Cerebellar cortex (tissue), 1 donor: ENCODE measurements around the gene CGB3.

Experiments
- DNase-seq: peaks from one replicate; pipeline ENCODE4 v3.0.0-alpha.2; 2015; ENCODE audit warnings: low spot score

CGB3 gene

DNA sequence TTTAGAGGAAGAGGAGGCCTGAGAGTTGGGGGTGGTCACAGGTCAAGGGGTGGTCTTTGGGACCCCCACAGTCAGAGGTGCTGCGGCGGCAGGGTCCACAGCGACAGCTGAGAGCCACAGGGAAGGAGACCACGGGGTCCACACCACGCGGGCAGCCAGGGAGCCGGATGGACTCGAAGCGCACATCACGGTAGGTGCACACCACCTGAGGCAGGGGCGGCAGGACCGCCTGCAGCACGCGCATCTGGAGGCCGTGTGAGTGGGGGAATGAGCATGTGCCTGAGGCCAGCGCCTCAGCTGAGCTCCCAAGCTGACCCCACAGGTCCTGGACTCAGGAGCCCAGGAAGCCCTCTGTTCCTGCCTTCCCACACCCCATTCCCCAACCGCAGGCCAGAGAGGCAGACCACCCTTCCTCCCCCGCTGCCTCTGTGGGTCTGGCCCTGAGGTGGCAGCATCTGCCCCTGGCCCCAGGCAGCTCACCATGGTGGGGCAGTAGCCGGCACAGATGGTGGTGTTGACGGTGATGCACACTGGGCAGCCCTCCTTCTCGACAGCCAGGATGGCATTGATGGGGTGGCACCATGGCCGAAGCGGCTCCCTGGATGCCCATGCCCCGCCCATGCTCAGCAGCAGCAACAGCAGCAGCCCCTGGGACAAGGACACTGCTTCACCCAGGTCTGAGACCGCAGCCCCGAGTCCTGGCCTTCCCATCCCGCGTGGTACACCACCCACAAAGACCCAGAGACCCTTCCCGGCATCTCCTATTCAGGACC is 7.9 kb downstream of the CGB3 start:
- no peak for DNase-seq

- DNase-seq, result no peak
These were observed 9.3 kb downstream of the CGB3 start for GRCh38 chr19:49014870-49015255.

DNA sequence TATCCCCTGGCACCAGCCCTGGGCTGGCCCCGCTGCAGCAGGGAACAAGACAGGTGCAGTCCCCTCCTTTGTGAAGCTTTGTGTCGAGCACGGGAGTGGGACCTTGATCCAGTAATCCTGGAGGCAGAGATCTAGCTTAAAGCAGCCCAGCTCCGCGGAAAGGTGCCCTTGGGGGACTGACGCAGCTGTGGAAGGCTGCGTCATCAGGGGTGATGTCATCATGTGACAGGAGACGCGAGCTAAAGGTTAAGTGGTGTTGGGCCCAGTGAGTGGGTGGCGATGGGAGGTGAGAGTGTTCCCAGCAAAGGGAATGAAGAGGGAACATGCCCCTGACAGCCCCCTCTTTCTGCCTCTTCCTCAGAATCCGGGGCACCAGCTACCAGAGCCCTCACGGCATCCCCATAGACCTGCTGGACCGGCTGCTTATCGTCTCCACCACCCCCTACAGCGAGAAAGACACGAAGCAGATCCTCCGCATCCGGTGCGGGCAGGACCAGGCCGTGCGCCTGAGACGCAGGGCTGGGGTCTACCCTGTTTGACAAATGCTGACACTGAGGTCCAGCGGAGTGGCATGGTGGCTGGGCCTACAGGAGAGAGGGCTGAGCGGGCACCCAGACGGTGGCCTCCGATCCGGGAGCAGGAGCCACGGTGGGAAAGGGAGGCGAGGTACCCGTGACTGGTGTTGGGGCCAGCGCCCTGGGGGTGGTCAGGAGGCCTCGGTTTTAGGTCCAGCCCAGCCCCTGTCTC is 9.8 kb downstream of the CGB3 start:
- no peak for DNase-seq

GRCh38 chr19:49011194-49011593 is 12.9 kb downstream of the CGB3 start:
- DNase-seq, result no peak

DNA sequence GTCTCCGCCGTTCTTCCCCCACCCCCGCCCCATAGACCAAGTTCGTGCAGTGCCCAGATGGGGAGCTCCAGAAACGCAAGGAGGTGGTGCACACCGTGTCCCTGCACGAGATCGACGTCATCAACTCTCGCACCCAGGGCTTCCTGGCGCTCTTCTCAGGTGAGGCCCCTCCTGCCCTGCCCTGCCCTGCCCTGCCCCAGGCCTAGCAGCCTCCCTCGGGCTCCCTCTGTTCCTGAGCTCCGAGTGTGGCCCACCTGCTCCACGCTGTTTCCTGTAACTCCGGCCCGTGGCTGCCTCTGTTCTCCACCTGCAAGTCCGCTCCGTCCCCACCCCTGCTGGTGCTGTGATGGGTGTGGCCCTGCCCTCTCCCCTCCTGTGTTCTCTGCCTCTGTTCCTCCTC is 13.7 kb downstream of the CGB3 start:
- DNase-seq, result no peak

- DNase-seq, result no peak
These were observed 14.3 kb downstream of the CGB3 start for GRCh38 chr19:49009828-49010227.

DNA sequence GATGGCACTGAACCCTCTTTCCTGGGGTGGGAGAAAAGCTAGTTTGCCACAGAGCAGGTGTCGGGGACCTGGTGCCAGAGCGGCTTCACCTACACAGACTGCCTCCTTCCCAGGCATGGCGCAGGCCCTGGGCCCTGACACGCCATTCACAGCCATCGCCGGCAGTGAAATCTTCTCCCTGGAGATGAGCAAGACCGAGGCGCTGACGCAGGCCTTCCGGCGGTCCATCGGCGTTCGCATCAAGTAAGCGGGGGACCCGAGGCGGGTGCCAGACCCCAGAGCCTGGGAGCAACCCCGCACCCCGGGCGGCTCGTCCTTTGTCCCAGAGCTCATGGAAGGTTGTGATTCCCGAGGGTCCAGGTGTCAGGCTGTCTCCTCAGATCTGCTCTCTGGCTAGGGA is 17.2 kb downstream of the CGB3 start:
- no peak for DNase-seq

GRCh38 chr19:49004964-49005614 is 19.0 kb downstream of the CGB3 start:
- DNase-seq, result no peak

DNA sequence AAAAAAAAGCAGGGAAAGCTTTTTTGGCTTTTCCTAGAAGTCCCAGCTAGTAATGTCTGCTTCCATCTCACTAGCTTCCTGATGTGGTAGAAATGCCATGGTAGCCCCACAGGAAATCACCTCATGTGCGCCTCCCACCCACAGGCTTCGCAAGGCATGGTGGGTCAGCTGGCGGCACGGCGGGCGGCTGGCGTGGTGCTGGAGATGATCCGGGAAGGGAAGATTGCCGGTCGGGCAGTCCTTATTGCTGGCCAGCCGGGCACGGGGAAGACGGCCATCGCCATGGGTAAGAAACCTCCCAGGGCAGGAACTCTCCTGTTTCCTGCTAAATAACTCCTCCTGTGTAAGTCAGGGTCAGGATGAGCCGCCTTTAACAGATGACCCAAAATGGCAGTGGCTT is 20.0 kb downstream of the CGB3 start:
- DNase-seq, result no peak

DNA sequence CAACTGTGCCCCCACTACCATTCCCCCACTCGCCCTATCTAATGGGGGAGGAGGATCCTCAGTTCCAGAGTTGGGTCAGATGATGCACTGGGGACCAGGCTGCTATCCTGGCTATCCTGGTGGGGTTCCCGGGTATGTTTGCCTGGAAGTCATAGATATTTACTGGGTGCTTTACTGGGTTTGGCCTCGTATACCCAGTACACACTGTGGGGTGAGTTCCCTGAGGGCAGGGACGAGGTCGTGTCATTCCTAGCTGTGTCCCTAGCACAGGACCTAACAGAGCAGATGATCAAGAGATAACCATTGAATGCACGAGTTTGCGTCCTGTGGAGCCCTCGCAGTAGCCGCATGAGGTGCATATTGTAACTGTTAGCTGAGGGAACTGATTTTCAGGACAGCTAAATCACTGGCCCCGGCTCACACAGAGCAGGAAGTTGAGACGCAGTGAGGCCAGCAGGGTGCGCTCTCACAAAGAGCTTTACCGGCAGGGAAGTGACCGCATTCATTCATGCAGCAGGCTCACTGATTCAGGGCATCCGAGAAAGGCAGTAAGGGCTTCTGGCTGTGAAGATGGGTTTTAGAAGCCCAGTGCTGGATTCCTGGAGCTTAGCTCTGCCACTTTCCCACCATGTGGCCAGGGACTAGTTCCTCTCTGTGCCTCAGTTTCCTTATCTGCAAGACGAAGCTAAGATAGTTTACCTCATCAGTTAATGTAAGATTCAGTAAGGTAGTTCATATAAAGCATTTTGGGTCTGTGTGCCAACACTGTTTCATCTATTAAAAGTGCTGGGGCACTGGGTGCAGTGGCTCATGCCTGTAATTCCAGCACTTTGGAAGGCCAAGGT is 24.4 kb downstream of the CGB3 start:
- DNase-seq, result peak; percentile 61

DNA sequence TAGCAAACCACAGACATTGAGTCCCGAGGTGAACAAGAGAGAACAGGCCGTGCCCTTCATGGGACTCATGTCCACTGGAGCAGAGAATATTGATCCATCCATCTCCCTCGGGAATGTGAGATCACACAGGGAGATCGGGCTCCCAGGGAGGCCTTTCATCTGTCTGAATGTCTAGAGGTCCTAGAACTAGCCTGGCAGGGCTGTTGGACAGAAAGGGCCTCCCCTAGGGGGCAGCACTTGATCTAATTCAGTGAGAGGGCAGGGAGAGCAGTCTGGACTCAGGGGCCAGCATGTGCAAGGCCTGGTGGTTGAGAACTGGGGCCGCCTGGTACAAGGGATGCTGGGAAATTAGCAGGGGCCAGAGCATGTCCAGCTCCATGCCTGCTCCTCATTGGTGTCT is 26.2 kb downstream of the CGB3 start:
- peak; percentile 49 for DNase-seq

DNA sequence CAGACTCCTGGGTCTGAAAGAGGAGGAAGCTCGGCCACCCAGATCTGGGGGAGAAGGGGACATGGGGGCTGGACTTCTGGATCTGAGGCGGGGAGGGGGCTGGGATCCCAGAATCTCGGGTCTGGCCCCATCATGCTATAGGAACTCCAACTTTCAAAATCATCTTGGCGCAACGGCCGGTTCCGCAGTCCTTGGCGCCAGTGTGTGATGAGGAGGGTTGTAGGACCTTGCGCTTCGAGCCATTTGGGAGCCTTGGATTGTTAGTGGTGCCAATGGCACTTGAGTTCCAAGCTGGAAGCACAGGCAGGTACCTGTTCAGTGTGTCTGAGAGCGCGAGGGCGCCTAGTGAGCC is 30.1 kb downstream of the CGB3 start:
- DNase-seq, result no peak

DNA sequence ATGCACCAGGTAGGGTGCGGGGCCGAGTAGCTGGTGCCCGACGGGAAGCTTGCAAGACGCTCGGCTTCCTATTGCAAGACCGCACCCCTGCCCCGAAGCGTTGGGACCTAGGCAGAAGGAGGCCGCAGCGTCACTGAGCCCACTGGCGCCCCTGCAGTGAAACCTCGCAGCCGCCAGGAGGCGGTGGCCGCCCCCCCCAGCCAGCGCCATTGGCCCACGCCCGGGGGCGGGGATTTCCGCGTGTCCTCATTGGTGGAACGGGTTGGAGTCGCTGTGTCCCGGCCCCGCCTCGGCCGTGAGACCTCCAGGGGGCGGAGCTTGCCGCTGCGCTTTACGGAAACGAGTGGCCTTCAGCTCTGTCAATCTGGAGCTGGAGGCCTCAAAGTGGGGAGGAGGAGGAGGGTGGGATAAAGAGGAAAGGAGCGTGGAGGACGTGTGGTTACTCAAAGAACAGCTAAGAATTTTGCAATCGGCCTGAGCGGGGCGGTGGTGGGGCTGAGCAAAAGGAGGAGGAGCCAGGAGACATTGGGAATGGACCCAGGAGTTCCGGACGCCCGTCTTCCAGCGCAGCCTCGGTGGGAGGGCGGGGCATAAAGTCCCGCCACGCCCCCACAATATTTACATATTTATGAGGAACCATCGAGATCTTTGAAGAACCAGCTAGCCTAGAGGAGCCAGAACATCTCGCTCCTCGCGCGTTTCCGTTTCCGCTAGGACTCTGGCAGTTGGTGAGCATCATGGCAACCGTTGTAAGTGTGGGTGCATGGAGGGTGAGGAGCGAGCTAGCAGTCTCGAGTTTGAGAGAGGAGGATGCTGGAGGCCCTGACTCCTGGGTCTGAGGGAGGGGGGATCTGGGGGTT is 30.7 kb downstream of the CGB3 start, which contains the start of the genes GYS1 and RUVBL2:
TSS of gene GYS1 (minus strand) at position 135 of the 860 bp plus-strand sequence. CDS start 197 bp downstream, outside the sequence.
TSS of gene RUVBL2 (plus strand) at position 713 of the 860 bp plus-strand sequence. CDS start at position 738, 25 bp downstream.
- peak; percentile 99 for DNase-seq

DNA sequence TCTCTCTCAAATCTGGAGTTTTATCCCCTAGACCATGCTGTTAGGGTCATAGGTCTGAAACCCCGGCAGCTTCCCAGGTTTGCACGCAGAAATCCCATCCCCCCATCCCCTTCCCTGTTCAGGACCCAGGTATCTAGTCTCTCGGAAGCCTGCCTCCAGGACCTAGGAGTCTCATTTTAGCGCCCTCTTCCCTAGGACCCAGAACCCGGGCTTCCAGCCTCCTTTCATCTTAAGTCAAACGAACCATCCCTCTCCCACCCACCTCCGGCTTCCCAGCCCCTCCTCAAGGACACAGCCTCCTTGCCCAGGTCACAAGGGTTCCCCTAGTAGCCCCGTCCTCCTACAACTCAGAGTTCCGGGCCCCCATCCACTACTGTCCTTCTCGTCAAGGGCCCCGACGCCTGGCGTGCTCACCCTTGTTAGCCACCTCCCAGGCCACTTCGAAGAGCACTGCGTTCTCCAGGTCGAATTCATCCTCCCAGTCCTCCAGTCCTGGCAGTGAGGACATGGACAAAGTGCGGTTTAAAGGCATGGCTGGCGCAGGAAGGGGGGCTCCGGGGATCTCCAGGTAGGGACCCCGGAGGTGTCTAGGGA is 31.5 kb downstream of the CGB3 start:
- peak; percentile 42 for DNase-seq

- peak; percentile 69 for DNase-seq
These were observed 32.1 kb downstream of the CGB3 start for GRCh38 chr19:48991873-48992580.

GRCh38 chr19:48991011-48991609 is 33.0 kb downstream of the CGB3 start:
- DNase-seq, result no peak

GRCh38 chr19:48990400-48990799 is 33.7 kb downstream of the CGB3 start:
- no peak for DNase-seq

DNA sequence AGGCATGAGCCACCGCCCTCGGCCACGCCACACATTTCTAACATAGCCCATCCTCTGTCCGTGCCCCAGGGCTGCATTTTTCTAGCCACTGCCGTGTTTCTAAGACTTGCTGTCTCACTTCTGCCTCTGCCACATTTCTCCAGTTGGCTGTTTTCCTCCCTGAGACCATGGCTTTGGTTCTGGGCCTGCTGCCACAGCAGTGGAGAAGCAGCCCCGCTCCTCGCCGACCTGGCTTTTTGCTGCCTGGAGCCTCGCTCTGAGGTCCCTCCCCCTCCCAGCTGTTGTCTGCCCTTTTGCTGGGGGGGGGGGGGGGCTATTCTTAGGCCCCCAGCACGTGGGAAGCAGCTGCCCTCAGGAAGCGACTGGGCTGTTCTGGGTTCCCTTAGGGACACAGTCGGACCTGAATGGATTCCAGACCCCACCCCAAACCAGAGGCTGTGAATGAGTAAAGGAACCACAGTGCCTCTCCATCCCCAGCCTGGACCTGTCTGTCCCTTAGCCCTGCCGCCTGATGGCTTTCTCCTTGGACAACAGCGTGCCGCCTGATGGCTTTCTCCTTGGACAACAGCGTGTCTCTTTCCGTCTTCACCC is 34.3 kb downstream of the CGB3 start:
- DNase-seq, result peak; percentile 20

- no peak for DNase-seq
These were observed 35.3 kb downstream of the CGB3 start for GRCh38 chr19:48988860-48989259.
